Vagina (tissue), 2 donors: Measurements from ENCODE around the gene OSBPL6. TPM values are rescaled to one million over a fixed set of nuclear protein-coding genes. Genes with fewer than 3 reads are reported as not detected.

Experiments
- DNase-seq, 2 donors: peaks; one replicate each; pipeline ENCODE4 v3.0.0-alpha.2; 2017; ENCODE audit errors: extremely low spot score in 2 of 2
- H3K27ac ChIP-seq: fragments of 200-600 bp; sonication (generic); one replicate; pipeline ENCODE4 v1.5.1; 2019
- H3K27me3 ChIP-seq: fragments of 200-600 bp; sonication (generic); one replicate; pipeline ENCODE4 v1.5.1; 2019
- H3K36me3 ChIP-seq, 2 donors: fragments of 200-600 bp; sonication (generic); one replicate each; pipeline ENCODE4 v1.5.1; 2017 to 2019
- H3K4me1 ChIP-seq: fragments of 200-600 bp; sonication (generic); one replicate; pipeline ENCODE4 v1.5.1; 2019
- H3K4me3 ChIP-seq, 2 donors: fragments of 200-600 bp; sonication (generic); 1 replicate in 1 of 2; 2 replicates in 1 of 2; pipeline ENCODE4 v1.5.1; 2016 to 2019
- H3K9me3 ChIP-seq: fragments of 200-600 bp; sonication (generic); one replicate; pipeline ENCODE4 v1.5.1; 2019
- POLR2A ChIP-seq, 2 donors: fragments of 450-650 bp; IDR thresholded peaks; one replicate each; pipeline ENCODE4 v1.6.1; 2017; ENCODE audit warnings: antibody characterized with exemption in 2 of 2, mild to moderate bottlenecking in 2 of 2, moderate library complexity in 2 of 2
- POLR2AphosphoS5 ChIP-seq, 2 donors: sonication (generic); formaldehyde crosslinking; IDR thresholded peaks; one replicate each; pipeline ENCODE4 v1.9.0; 2017; ENCODE audit warnings: antibody characterized with exemption in 2 of 2, mild to moderate bottlenecking in 2 of 2, low read depth in 1 of 2; ENCODE audit not compliant: insufficient read depth in 1 of 2
- intact Hi-C: fragments of 100-400 bp; cut with DNase I; formaldehyde crosslinking; loops from one replicate; pipeline ENCODE4 v1.15.1; 2023
- total RNA-seq: library from RNA; depleted of rRNA; stranded (reverse); fragments of >200 nt; gene quantifications from one replicate; pipeline ENCODE4 v1.2.3, GENCODE V29; 2016
- TF ChIP-seq, protein P1 (sequence below), 3 experiments: fragments of 450-650 bp in 2 of 3; fragments of 200-600 bp in 1 of 3; sonication (generic) in 1 of 3; IDR thresholded peaks; one replicate each; pipeline ENCODE4 v1.5.1; 2017 to 2019; ENCODE audit warnings: antibody characterized with exemption in 3 of 3, mild to moderate bottlenecking in 2 of 3, moderate library complexity in 2 of 3

OSBPL6 gene
- total RNA-seq, 1 donor from 2014 or later, result 2.7 TPM

- no peak overlapping the region for H3K4me3 ChIP-seq
- no peaks in the 10 kb centered on the region for H3K36me3 ChIP-seq
- DNase-seq, result no peak
- H3K27ac ChIP-seq, result no peak overlapping the region
- no peak for TF ChIP-seq POLR2AphosphoS5 (IDR thresholded peaks at IDR 0.05; ENCODE audit: insufficient read depth in 1 of 2, low read depth in 1 of 2)
- TF ChIP-seq, protein P1, sequence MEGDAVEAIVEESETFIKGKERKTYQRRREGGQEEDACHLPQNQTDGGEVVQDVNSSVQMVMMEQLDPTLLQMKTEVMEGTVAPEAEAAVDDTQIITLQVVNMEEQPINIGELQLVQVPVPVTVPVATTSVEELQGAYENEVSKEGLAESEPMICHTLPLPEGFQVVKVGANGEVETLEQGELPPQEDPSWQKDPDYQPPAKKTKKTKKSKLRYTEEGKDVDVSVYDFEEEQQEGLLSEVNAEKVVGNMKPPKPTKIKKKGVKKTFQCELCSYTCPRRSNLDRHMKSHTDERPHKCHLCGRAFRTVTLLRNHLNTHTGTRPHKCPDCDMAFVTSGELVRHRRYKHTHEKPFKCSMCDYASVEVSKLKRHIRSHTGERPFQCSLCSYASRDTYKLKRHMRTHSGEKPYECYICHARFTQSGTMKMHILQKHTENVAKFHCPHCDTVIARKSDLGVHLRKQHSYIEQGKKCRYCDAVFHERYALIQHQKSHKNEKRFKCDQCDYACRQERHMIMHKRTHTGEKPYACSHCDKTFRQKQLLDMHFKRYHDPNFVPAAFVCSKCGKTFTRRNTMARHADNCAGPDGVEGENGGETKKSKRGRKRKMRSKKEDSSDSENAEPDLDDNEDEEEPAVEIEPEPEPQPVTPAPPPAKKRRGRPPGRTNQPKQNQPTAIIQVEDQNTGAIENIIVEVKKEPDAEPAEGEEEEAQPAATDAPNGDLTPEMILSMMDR (IDR thresholded peaks at IDR 0.05), result no peak
- no peak for TF ChIP-seq POLR2A (IDR thresholded peaks at IDR 0.05)
- H3K27me3 ChIP-seq, result no peaks in the 10 kb centered on the region
- H3K9me3 ChIP-seq, result no peaks in the 10 kb centered on the region
- intact Hi-C loops, result no loop called here
- peaks cover 5% of the 10 kb centered on the region for H3K4me1 ChIP-seq
Measured at GRCh38 chr2:178307650-178308049, 113.3 kb downstream of the OSBPL6 start.

DNA sequence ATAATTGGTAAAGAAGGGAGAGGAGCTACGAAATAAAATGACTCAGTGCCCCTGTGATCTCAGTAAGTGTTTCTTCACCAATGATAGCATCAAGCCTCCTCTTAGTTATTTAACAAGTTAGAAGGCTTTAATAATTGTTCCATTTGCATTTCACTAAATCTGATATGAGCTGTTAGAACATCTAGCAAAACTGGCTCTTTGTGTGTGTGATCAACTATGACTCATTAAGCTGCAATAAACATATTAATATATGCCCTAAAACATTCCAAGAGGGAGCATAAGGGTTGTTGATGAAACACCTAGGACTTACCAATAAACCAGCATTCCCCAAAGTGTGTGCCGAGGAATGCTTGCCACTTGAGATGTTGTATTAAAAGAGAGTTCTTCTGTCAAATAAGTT is 115.2 kb downstream of the OSBPL6 start:
- Histone ChIP-seq H3K4me3 (no peak overlapping the region), H3K27me3 (no peaks in the 10 kb centered on the region), H3K27ac (no peak overlapping the region), H3K4me1 (peaks cover 5% of the 10 kb centered on the region), H3K36me3 (no peaks in the 10 kb centered on the region), H3K9me3 (no peaks in the 10 kb centered on the region)
- intact Hi-C loops, result no loop called here
- DNase-seq, result no peak
- TF ChIP-seq, protein P1 (IDR thresholded peaks at IDR 0.05), result no peak
- TF ChIP-seq POLR2AphosphoS5 (IDR thresholded peaks at IDR 0.05; ENCODE audit: insufficient read depth in 1 of 2, low read depth in 1 of 2) (peak in 1 of 2 donors; percentile 64), POLR2A (IDR thresholded peaks at IDR 0.05) (no peak)

DNA sequence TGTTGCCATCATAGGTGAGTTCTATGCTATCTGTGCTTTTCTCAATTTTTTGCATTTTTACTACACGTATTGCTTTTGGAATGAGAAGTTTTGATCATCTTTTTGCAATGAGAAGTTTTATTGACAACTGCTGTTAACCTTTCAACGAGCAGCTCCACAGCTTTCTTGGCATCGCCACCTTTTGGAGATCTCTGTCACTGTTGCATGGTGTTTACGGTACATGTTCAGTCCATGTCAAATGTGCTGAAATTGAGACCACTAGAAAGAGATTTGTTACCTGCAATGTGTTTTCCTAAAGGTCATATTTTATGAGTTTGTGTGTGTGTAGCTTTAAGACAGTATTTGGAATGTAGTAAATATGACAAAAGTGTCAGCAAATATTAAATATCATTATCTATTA is 120.8 kb downstream of the OSBPL6 start:
- Histone ChIP-seq H3K27ac (no peak overlapping the region), H3K36me3 (no peaks in the 10 kb centered on the region), H3K27me3 (no peaks in the 10 kb centered on the region), H3K9me3 (no peaks in the 10 kb centered on the region), H3K4me3 (no peak overlapping the region), H3K4me1 (no peaks in the 10 kb centered on the region)
- intact Hi-C loops, result no loop called here
- no peak for DNase-seq
- TF ChIP-seq POLR2AphosphoS5 (IDR thresholded peaks at IDR 0.05; ENCODE audit: insufficient read depth in 1 of 2, low read depth in 1 of 2) (no peak), POLR2A (IDR thresholded peaks at IDR 0.05) (no peak)
- TF ChIP-seq, protein P1 (IDR thresholded peaks at IDR 0.05), result no peak

DNA sequence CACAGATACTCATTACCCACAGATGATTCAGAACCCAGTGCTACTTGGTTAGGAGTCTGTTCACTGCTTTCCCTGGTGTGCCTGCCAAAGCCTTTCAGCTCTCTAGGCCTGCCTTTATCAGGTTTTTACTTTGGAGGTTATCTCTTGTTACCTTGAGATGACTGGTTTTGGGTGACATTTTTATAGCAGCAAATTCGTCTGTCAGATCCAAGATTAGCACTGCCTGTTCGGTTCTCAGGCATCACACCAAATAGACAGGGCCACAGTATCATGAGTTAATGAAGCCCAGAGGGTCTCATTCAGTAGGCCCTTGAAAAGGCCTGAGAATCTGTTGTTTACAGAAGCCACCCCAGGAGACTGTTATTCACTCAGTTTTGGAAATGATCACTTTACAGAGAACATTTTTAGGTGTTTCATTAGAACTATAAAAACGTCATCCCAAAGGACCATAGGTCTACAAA is 121.2 kb downstream of the OSBPL6 start:
- no peaks in the 10 kb centered on the region for H3K4me1 ChIP-seq
- intact Hi-C loops, result no loop called here
- no peaks in the 10 kb centered on the region for H3K27me3 ChIP-seq
- H3K36me3 ChIP-seq, result no peaks in the 10 kb centered on the region
- no peak overlapping the region for H3K27ac ChIP-seq
- TF ChIP-seq POLR2A (IDR thresholded peaks at IDR 0.05) (no peak), POLR2AphosphoS5 (IDR thresholded peaks at IDR 0.05; ENCODE audit: insufficient read depth in 1 of 2, low read depth in 1 of 2) (no peak)
- TF ChIP-seq, protein P1 (IDR thresholded peaks at IDR 0.05), result no peak
- no peak for DNase-seq
- no peaks in the 10 kb centered on the region for H3K9me3 ChIP-seq
- no peak overlapping the region for H3K4me3 ChIP-seq

DNA sequence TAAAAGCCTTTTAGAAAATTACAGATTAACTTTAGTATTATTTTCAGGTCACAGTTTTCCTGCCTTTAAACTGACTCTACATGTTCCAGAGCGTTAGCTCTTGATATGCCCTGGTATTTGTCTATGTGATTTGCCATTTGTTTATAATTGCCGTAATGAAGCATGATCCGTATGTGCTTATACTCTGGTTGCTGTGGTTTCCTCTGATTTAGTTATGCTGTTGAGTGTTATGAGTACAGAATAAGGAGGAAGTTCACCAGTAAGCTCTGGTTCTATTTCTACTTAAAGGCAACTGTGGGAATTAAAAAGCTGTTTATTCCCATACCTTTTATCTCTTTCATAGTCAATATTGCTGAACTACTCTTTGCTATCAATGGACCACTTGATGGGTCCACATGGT is 123.5 kb downstream of the OSBPL6 start:
- H3K4me1 ChIP-seq, result no peaks in the 10 kb centered on the region
- H3K36me3 ChIP-seq, result no peaks in the 10 kb centered on the region
- intact Hi-C loops, result no loop called here
- no peaks in the 10 kb centered on the region for H3K27me3 ChIP-seq
- TF ChIP-seq POLR2A (IDR thresholded peaks at IDR 0.05) (no peak), POLR2AphosphoS5 (IDR thresholded peaks at IDR 0.05; ENCODE audit: insufficient read depth in 1 of 2, low read depth in 1 of 2) (no peak)
- TF ChIP-seq, protein P1 (IDR thresholded peaks at IDR 0.05), result no peak
- no peaks in the 10 kb centered on the region for H3K9me3 ChIP-seq
- no peak overlapping the region for H3K4me3 ChIP-seq
- no peak for DNase-seq
- H3K27ac ChIP-seq, result no peak overlapping the region
